SU-DHL-6 (cell line): ENCODE data around the gene HOXB6.

Experiments
- CTCF ChIP-seq: fragments of 200-600 bp; sonication (generic); IDR thresholded peaks from one replicate; pipeline ENCODE4 v1.5.1; 2017; ENCODE audit warnings: antibody characterized with exemption, mild to moderate bottlenecking, low read length, moderate library complexity; ENCODE audit not compliant: insufficient read depth, poor library complexity, severe bottlenecking
- EZH2phosphoT487 ChIP-seq: fragments of 200-600 bp; sonication (generic), shearing (Covaris generic); conservative IDR thresholded peaks from 2 replicates; pipeline ENCODE4 v1.6.1; 2018; ENCODE audit warnings: mild to moderate bottlenecking, antibody characterized with exemption, low read length, moderate library complexity, mixed read lengths

GRCh38 chr17:48615963-48616716 lies 11.4 kb upstream of the HOXB6 start:
- TF ChIP-seq CTCF (no peak), EZH2phosphoT487 (no peak)
